Esophagus muscularis mucosa (tissue), 4 donors: Measurements from ENCODE around the gene WDHD1. TPM values are rescaled to one million over a fixed set of nuclear protein-coding genes. Genes with fewer than 3 reads are reported as not detected.

ENCODE experiments used
- DNase-seq: peaks from one replicate; pipeline ENCODE4 v3.0.0-alpha.2; 2017; ENCODE audit errors: extremely low spot score
- H3K27ac ChIP-seq, 4 donors: fragments of 200-600 bp; sonication (generic); replicated peaks in 1 of 4; 1 replicate in 3 of 4; 2 replicates in 1 of 4; pipeline ENCODE4 v1.5.1; 2016 to 2019; ENCODE audit warnings: mild to moderate bottlenecking in 1 of 4
- H3K27me3 ChIP-seq, 4 donors: fragments of 200-600 bp; sonication (generic); one replicate each; pipeline versions ENCODE4 v1.5.1 to v1.6.0; 2016 to 2019
- H3K36me3 ChIP-seq, 4 donors: fragments of 200-600 bp; sonication (generic); one replicate each; pipeline ENCODE4 v1.5.1; 2016 to 2019
- H3K4me1 ChIP-seq, 4 donors: fragments of 200-600 bp; sonication (generic); one replicate each; pipeline ENCODE4 v1.5.1; 2016 to 2019
- H3K4me3 ChIP-seq, 4 donors: fragments of 200-600 bp; sonication (generic); 1 replicate in 2 of 4; 2 replicates in 2 of 4; pipeline ENCODE4 v1.5.1; 2016 to 2019; ENCODE audit warnings: mild to moderate bottlenecking in 4 of 4, moderate library complexity in 1 of 4
- H3K9me3 ChIP-seq, 4 donors: fragments of 200-600 bp; sonication (generic); 1 replicate in 3 of 4; 2 replicates in 1 of 4; pipeline ENCODE4 v1.5.1; 2016 to 2019
- CTCF ChIP-seq, 3 experiments: fragments of 200-600 bp in 2 of 3; fragments of 450-650 bp in 1 of 3; sonication (generic) in 2 of 3; IDR thresholded peaks; one replicate each; pipeline ENCODE4 v1.5.1; 2017 to 2019; ENCODE audit warnings: antibody characterized with exemption in 3 of 3, mild to moderate bottlenecking in 2 of 3, moderate library complexity in 1 of 3
- EP300 ChIP-seq: sonication (generic); formaldehyde crosslinking; IDR thresholded peaks from one replicate; pipeline ENCODE4 v1.6.1; 2017; ENCODE audit warnings: antibody characterized with exemption
- POLR2A ChIP-seq: fragments of 450-650 bp; IDR thresholded peaks from one replicate; pipeline ENCODE4 v1.6.1; 2017; ENCODE audit warnings: antibody characterized with exemption, moderate library complexity, mild to moderate bottlenecking, low read depth
- POLR2AphosphoS5 ChIP-seq, 2 donors: sonication (generic); formaldehyde crosslinking; IDR thresholded peaks; one replicate each; pipeline ENCODE4 v1.6.1; 2017; ENCODE audit warnings: antibody characterized with exemption in 2 of 2
- WGBS: methylation state at CpG from one replicate; pipeline ENCODE4 v1.1.5; 2018; 5-methylcytosine and 5-hydroxymethylcytosine counted together
- intact Hi-C: fragments of 100-400 bp; cut with DNase I; formaldehyde crosslinking; loops from one replicate; pipeline ENCODE4 v1.15.1; 2023
- total RNA-seq, 4 donors: library from RNA; depleted of rRNA; stranded (reverse); fragments of >200 nt; gene quantifications; one replicate each; pipeline versions ENCODE4 v1.1.0 to v1.2.1, GENCODE V29; 2016

The WDHD1 gene
- total RNA-seq, 4 donors from 2014 or later: 1.1 to 4.2 (median 1.4) TPM

- no peaks in the 10 kb centered on the region for H3K36me3 ChIP-seq
- no peak for DNase-seq
- TF ChIP-seq POLR2A (no peak), CTCF (IDR thresholded peaks at IDR 0.05) (no peak), POLR2AphosphoS5 (IDR thresholded peaks at IDR 0.05) (no peak), EP300 (no peak)
- no peaks in the 10 kb centered on the region for H3K4me1 ChIP-seq
- H3K27ac ChIP-seq: no peak overlapping the region
- H3K4me3 ChIP-seq: no peak overlapping the region
- no peaks in the 10 kb centered on the region for H3K9me3 ChIP-seq
- intact Hi-C loops: loop anchor here (10.0 kb wide), 1 partner anchor 87 kb away; no protein-coding TSS in a partner anchor
- H3K27me3 ChIP-seq: no peaks in the 10 kb centered on the region
- WGBS: 95% methylated on average over 10 of the region's 10 CpGs
Observed at GRCh38 chr14:54891471-54892245, 135.2 kb downstream of the WDHD1 start.

- no peaks in the 10 kb centered on the region for H3K4me1 ChIP-seq
- no peaks in the 10 kb centered on the region for H3K9me3 ChIP-seq
- H3K4me3 ChIP-seq: no peak overlapping the region
- no peaks in the 10 kb centered on the region for H3K27me3 ChIP-seq
- TF ChIP-seq POLR2A (no peak), EP300 (no peak), CTCF (IDR thresholded peaks at IDR 0.05) (no peak), POLR2AphosphoS5 (IDR thresholded peaks at IDR 0.05) (no peak)
- 100% methylated on average over 1 of the region's 1 CpG for WGBS
- intact Hi-C loops: loop anchor here (10.0 kb wide), 1 partner anchor 86 kb away; no protein-coding TSS in a partner anchor
- DNase-seq: no peak
- no peak overlapping the region for H3K27ac ChIP-seq
- no peaks in the 10 kb centered on the region for H3K36me3 ChIP-seq
Observed at GRCh38 chr14:54890788-54891187, 136.1 kb downstream of the WDHD1 start.

GRCh38 chr14:54889919-54890318 is 137.0 kb downstream of the WDHD1 start:
- H3K4me1 ChIP-seq: no peaks in the 10 kb centered on the region
- DNase-seq: no peak
- H3K4me3 ChIP-seq: no peak overlapping the region
- no peaks in the 10 kb centered on the region for H3K36me3 ChIP-seq
- H3K27ac ChIP-seq: no peak overlapping the region
- 94% methylated on average over 8 of the region's 8 CpGs for WGBS
- H3K27me3 ChIP-seq: no peaks in the 10 kb centered on the region
- intact Hi-C loops: loop anchor here (10.0 kb wide), 1 partner anchor 85 kb away; no protein-coding TSS in a partner anchor
- TF ChIP-seq CTCF (IDR thresholded peaks at IDR 0.05) (no peak), POLR2A (no peak), POLR2AphosphoS5 (IDR thresholded peaks at IDR 0.05) (no peak), EP300 (no peak)
- no peaks in the 10 kb centered on the region for H3K9me3 ChIP-seq

Other genes starting within 250 kb of the WDHD1 start
- 1 to 10 TPM; 1.5 to 6.8 (median 1.7) TPM for gene GCH1, start 124.3 kb downstream of the WDHD1 start, total RNA-seq
- gene SOCS4, start 137 bp upstream of the WDHD1 start, total RNA-seq: 10 to 100 TPM; 29.7 to 43.2 (median 36.3) TPM
- 10 to 100 TPM; 36.5 to 95.4 (median 61.0) TPM for gene MAPK1IP1L, start 24.5 kb upstream of the WDHD1 start, total RNA-seq
- gene LGALS3, start 102.2 kb upstream of the WDHD1 start, total RNA-seq: 100 to 1,000 TPM; 247 to 398 (median 297) TPM
- gene DLGAP5, start 164.5 kb upstream of the WDHD1 start, total RNA-seq: under 1 TPM in 1 of 4 donors, not detected in 3; 0.69 TPM
- gene FBXO34, start 244.3 kb upstream of the WDHD1 start, total RNA-seq: 10 to 100 TPM; 16.2 to 22.0 (median 20.4) TPM